Mucosa of stomach (tissue), 1 donor: ENCODE data around the gene ZNF467.

Experiments used
- H3K27me3 ChIP-seq: one replicate; pipeline ENCODE4 v1.7.0; 2013; ENCODE audit warnings: mild to moderate bottlenecking, low read length; ENCODE audit not compliant: control insufficient read depth, insufficient read depth
- H3K36me3 ChIP-seq: one replicate; pipeline ENCODE4 v1.7.0; 2013; ENCODE audit warnings: low read length; ENCODE audit not compliant: control insufficient read depth, insufficient read depth
- H3K4me1 ChIP-seq: one replicate; pipeline ENCODE4 v1.7.0; 2013; ENCODE audit warnings: mild to moderate bottlenecking, low read length; ENCODE audit not compliant: control insufficient read depth, insufficient read depth
- H3K4me3 ChIP-seq: one replicate; pipeline ENCODE4 v1.7.0; 2013; ENCODE audit warnings: low read length
- H3K9ac ChIP-seq: one replicate; pipeline ENCODE4 v1.7.0; 2013; ENCODE audit warnings: mild to moderate bottlenecking, low read length, moderate library complexity
- H3K9me3 ChIP-seq: one replicate; pipeline ENCODE4 v1.7.0; 2013; ENCODE audit warnings: mild to moderate bottlenecking, low read length, moderate library complexity; ENCODE audit not compliant: control insufficient read depth
- donor health status: Pancreatic carcinoma.

Gene ZNF467

GRCh38 chr7:149816267-149816751 lies 42.9 kb upstream of the ZNF467 start:
- H3K27me3 ChIP-seq: no peaks in the 10 kb centered on the region
- H3K4me3 ChIP-seq: no peak overlapping the region
- H3K36me3 ChIP-seq: no peaks in the 10 kb centered on the region
- no peak overlapping the region for H3K9ac ChIP-seq
- H3K4me1 ChIP-seq: peaks cover 2% of the 10 kb centered on the region
- H3K9me3 ChIP-seq: no peaks in the 10 kb centered on the region

GRCh38 chr7:149815661-149816266 lies 42.4 kb upstream of the ZNF467 start:
- Histone ChIP-seq H3K4me1 (no peaks in the 10 kb centered on the region), H3K4me3 (no peak overlapping the region), H3K9me3 (no peaks in the 10 kb centered on the region), H3K9ac (no peak overlapping the region), H3K36me3 (no peaks in the 10 kb centered on the region), H3K27me3 (no peaks in the 10 kb centered on the region)

GRCh38 chr7:149815121-149815520 lies 41.7 kb upstream of the ZNF467 start:
- H3K4me1 ChIP-seq: no peaks in the 10 kb centered on the region
- no peaks in the 10 kb centered on the region for H3K9me3 ChIP-seq
- H3K9ac ChIP-seq: no peak overlapping the region

GRCh38 chr7:149814494-149814893 lies 41.1 kb upstream of the ZNF467 start:
- Histone ChIP-seq H3K36me3 (no peaks in the 10 kb centered on the region), H3K9me3 (no peaks in the 10 kb centered on the region), H3K4me1 (no peaks in the 10 kb centered on the region), H3K9ac (no peak overlapping the region), H3K4me3 (no peak overlapping the region), H3K27me3 (no peaks in the 10 kb centered on the region)

More at GRCh38 chr7:149815121-149815520, 41.7 kb upstream of the ZNF467 start:
- Histone ChIP-seq H3K27me3 (no peaks in the 10 kb centered on the region), H3K4me3 (no peak overlapping the region), H3K36me3 (no peaks in the 10 kb centered on the region)

- H3K4me1 ChIP-seq: no peaks in the 10 kb centered on the region
- H3K27me3 ChIP-seq: no peaks in the 10 kb centered on the region
- H3K9ac ChIP-seq: no peak overlapping the region
- H3K4me3 ChIP-seq: no peak overlapping the region
- no peaks in the 10 kb centered on the region for H3K9me3 ChIP-seq
- H3K36me3 ChIP-seq: no peaks in the 10 kb centered on the region
Observed at GRCh38 chr7:149813254-149814035, 40.1 kb upstream of the ZNF467 start.

- Histone ChIP-seq H3K4me1 (no peaks in the 10 kb centered on the region), H3K9me3 (no peaks in the 10 kb centered on the region), H3K36me3 (no peaks in the 10 kb centered on the region), H3K9ac (no peak overlapping the region), H3K27me3 (no peaks in the 10 kb centered on the region), H3K4me3 (no peak overlapping the region)
Observed at GRCh38 chr7:149811831-149812490, 38.6 kb upstream of the ZNF467 start.

GRCh38 chr7:149811221-149811620 lies 37.8 kb upstream of the ZNF467 start:
- Histone ChIP-seq H3K4me1 (no peaks in the 10 kb centered on the region), H3K36me3 (no peaks in the 10 kb centered on the region), H3K9me3 (no peaks in the 10 kb centered on the region), H3K4me3 (no peak overlapping the region), H3K27me3 (no peaks in the 10 kb centered on the region), H3K9ac (no peak overlapping the region)

- H3K9me3 ChIP-seq: no peaks in the 10 kb centered on the region
Observed at GRCh38 chr7:149809215-149809614, 35.8 kb upstream of the ZNF467 start.

GRCh38 chr7:149808311-149808710 lies 34.9 kb upstream of the ZNF467 start:
- Histone ChIP-seq H3K4me3 (no peak overlapping the region), H3K27me3 (no peaks in the 10 kb centered on the region), H3K36me3 (no peaks in the 10 kb centered on the region), H3K9me3 (no peaks in the 10 kb centered on the region), H3K4me1 (no peaks in the 10 kb centered on the region), H3K9ac (no peak overlapping the region)

More at GRCh38 chr7:149809215-149809614, 35.8 kb upstream of the ZNF467 start:
- no peaks in the 10 kb centered on the region for H3K36me3 ChIP-seq
- H3K4me3 ChIP-seq: no peak overlapping the region
- no peaks in the 10 kb centered on the region for H3K27me3 ChIP-seq
- no peak overlapping the region for H3K9ac ChIP-seq
- no peaks in the 10 kb centered on the region for H3K4me1 ChIP-seq

GRCh38 chr7:149806726-149807125 lies 33.3 kb upstream of the ZNF467 start:
- H3K4me1 ChIP-seq: no peaks in the 10 kb centered on the region
- no peaks in the 10 kb centered on the region for H3K9me3 ChIP-seq
- no peaks in the 10 kb centered on the region for H3K36me3 ChIP-seq
- H3K9ac ChIP-seq: no peak overlapping the region
- H3K27me3 ChIP-seq: no peaks in the 10 kb centered on the region
- H3K4me3 ChIP-seq: no peak overlapping the region

GRCh38 chr7:149804106-149804505 lies 30.7 kb upstream of the ZNF467 start:
- Histone ChIP-seq H3K27me3 (no peaks in the 10 kb centered on the region), H3K9me3 (no peaks in the 10 kb centered on the region), H3K4me3 (no peak overlapping the region), H3K4me1 (no peaks in the 10 kb centered on the region), H3K9ac (no peak overlapping the region), H3K36me3 (no peaks in the 10 kb centered on the region)

- Histone ChIP-seq H3K9me3 (no peaks in the 10 kb centered on the region), H3K27me3 (no peaks in the 10 kb centered on the region), H3K36me3 (no peaks in the 10 kb centered on the region), H3K4me1 (no peaks in the 10 kb centered on the region), H3K9ac (no peak overlapping the region), H3K4me3 (no peak overlapping the region)
Observed at GRCh38 chr7:149803551-149804074, 30.2 kb upstream of the ZNF467 start.
